ENCODE measurements around the gene PDE6D.
"Not testable (repeated sequence)": the region's sequence is repeated elsewhere in the genome, so short reads cannot be mapped to it uniquely, and the experiment has no call there.

PDE6D gene

DNA sequence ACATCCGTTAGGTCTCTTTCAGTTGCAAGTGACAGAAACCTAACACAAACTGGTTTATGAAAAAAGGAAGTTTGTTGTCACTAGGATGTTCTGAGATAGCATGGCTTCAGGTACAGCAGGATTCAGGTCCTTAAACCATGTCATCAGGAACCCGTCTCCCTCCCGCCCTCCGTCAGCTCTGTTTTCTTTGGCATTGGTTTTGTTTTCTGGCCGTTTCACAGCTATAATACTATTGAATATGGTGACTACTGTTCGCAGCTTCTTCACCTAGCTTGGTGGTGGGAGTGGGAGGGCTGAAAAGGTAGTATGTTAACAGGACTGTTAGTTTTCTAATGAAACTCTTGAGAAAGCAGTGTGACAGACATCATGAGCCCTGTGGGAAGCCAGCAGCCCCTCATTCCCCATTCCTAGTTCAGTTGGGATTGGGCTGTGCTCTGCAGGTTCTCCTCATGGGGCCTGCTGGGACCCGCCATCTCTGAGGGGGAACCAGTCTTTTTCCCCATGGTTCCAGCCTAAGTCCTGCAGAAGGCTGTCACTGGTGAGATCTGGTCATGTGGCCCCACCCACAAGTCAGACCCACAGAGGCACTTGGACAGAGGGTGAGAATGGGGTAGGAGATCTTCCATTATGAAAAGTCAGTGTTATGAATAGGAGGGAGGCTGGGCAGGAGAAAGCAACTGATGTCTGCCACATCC, 60.6 kb downstream of the PDE6D start:
- Histone ChIP-seq H3K9ac (ENCODE audit: low read depth in 1 of 2, low read length in 2 of 2) (no peak overlapping the region), H3K27me3 (ENCODE audit: control insufficient read depth in 1 of 2, insufficient read depth in 2 of 2, low read length in 2 of 2) (no peaks in the 10 kb centered on the region), H3K36me3 (ENCODE audit: control insufficient read depth in 1 of 2, insufficient read depth in 2 of 2, low read length in 2 of 2) (no peaks in the 10 kb centered on the region), H3K9me3 (ENCODE audit: control insufficient read depth in 1 of 2, low read length in 2 of 2) (no peaks in the 10 kb centered on the region), H3K4me1 (ENCODE audit: control insufficient read depth in 1 of 2, insufficient read depth in 2 of 2, low read length in 2 of 2) (peaks cover 0 to 3% of the 10 kb centered on the region in 2 donors), H3K27ac (ENCODE audit: low read depth, low read length) (no peak overlapping the region), H3K4me3 (ENCODE audit: low read depth in 1 of 2, low read length in 2 of 2) (no peak overlapping the region)

GRCh38 chr2:231718799-231719198, 62.3 kb downstream of the PDE6D start:
- Histone ChIP-seq H3K36me3 (ENCODE audit: control insufficient read depth in 1 of 2, insufficient read depth in 2 of 2, low read length in 2 of 2) (peaks cover 0 to 4% of the 10 kb centered on the region in 2 donors), H3K4me3 (ENCODE audit: low read depth in 1 of 2, low read length in 2 of 2) (no peak overlapping the region), H3K27ac (ENCODE audit: low read depth, low read length) (no peak overlapping the region), H3K9me3 (ENCODE audit: control insufficient read depth in 1 of 2, low read length in 2 of 2) (no peaks in the 10 kb centered on the region), H3K4me1 (ENCODE audit: control insufficient read depth in 1 of 2, insufficient read depth in 2 of 2, low read length in 2 of 2) (peaks cover 5 to 14% of the 10 kb centered on the region in 2 donors), H3K27me3 (ENCODE audit: control insufficient read depth in 1 of 2, insufficient read depth in 2 of 2, low read length in 2 of 2) (no peaks in the 10 kb centered on the region), H3K9ac (ENCODE audit: low read depth in 1 of 2, low read length in 2 of 2) (no peak overlapping the region)

DNA sequence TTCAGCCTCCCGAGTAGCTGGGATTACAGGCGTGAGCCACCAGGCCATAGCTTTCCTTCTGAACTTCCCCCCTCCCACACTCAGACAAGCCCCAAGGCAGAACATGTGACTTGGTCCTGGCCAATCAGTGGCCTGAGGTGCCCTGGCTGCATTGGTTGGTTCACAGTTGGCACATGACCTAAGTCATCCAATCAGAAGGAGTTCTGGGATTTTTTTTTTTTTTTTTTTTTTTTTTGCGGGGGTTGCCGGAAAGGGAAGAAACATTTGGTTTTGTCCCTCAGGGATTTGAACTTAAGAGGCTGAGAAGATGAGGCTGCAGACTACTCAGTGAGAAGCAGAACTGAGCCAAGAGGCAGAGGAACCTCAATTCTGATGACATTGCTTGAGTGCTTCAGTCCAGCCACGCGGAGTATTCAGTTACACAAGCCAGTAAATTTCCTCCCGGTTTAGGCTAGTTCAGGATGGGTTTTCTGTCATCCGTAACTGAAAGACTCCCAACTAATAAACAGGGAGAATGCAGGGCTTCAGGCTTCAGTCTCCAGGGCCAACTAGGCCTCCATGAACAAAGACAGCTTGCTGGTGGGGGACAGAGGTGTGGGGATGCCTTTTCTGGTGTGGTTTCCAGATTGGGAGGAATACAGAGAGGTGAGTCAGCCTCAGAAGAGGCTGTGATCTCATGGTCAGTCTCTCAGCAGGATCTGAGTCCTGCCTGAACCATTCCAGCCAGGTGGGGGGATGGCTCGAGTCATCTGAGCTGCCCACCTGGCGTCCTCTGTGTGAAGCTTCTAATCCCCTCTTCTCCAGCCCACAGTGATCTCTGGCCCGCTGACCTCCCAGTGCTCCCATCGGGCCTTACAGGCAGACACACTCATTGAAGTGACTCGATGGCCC, 63.6 kb downstream of the PDE6D start:
- no peak overlapping the region for H3K4me3 ChIP-seq (ENCODE audit: low read depth in 1 of 2, low read length in 2 of 2)
- H3K36me3 ChIP-seq (ENCODE audit: control insufficient read depth in 1 of 2, insufficient read depth in 2 of 2, low read length in 2 of 2): peaks cover under 1 to 10% of the 10 kb centered on the region in 2 donors
- H3K27me3 ChIP-seq (ENCODE audit: control insufficient read depth in 1 of 2, insufficient read depth in 2 of 2, low read length in 2 of 2): no peaks in the 10 kb centered on the region
- no peak overlapping the region for H3K9ac ChIP-seq (ENCODE audit: low read depth in 1 of 2, low read length in 2 of 2)
- no peak overlapping the region for H3K27ac ChIP-seq (ENCODE audit: low read depth, low read length)
- H3K4me1 ChIP-seq (ENCODE audit: control insufficient read depth in 1 of 2, insufficient read depth in 2 of 2, low read length in 2 of 2): peaks cover 10 to 19% of the 10 kb centered on the region in 2 donors
- no peaks in the 10 kb centered on the region for H3K9me3 ChIP-seq (ENCODE audit: control insufficient read depth in 1 of 2, low read length in 2 of 2)

DNA sequence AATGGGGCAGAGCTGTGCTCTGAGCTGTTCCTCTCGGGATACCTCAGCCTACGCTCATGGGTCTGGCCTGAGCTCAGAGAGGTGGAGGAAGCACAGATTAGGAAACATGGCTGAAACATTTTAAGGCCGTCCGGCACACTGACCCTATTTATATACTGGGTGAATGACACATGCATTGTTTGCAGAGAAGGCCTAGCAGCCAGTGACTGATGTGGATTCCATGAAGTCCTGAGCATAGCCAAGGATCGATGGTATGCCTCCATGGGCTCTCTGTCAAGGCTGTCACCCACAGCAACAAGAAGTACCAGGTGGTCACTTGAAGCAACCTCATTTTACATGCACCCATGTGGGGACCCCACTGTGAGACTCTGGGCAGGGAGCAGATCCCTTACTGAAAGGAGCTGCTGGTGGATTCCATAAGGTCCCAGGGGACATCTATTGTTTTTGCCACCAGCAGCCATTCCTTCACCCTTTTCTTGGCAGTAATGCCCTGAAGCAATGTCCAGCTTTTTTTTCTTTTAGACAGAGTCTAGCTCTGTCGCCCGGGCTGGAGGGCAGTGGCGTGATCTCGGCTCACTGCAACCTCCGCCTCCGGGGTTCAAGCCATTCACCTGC, 64.3 kb downstream of the PDE6D start:
- H3K9me3 ChIP-seq (ENCODE audit: control insufficient read depth in 1 of 2, low read length in 2 of 2): no peaks in the 10 kb centered on the region
- peaks cover 8 to 18% of the 10 kb centered on the region in 2 donors for H3K36me3 ChIP-seq (ENCODE audit: control insufficient read depth in 1 of 2, insufficient read depth in 2 of 2, low read length in 2 of 2)
- H3K9ac ChIP-seq (ENCODE audit: low read depth in 1 of 2, low read length in 2 of 2): no peak overlapping the region
- no peak overlapping the region for H3K27ac ChIP-seq (ENCODE audit: low read depth, low read length)
- H3K27me3 ChIP-seq (ENCODE audit: control insufficient read depth in 1 of 2, insufficient read depth in 2 of 2, low read length in 2 of 2): no peaks in the 10 kb centered on the region
- no peak overlapping the region for H3K4me3 ChIP-seq (ENCODE audit: low read depth in 1 of 2, low read length in 2 of 2)
- H3K4me1 ChIP-seq (ENCODE audit: control insufficient read depth in 1 of 2, insufficient read depth in 2 of 2, low read length in 2 of 2): peaks cover 18 to 27% of the 10 kb centered on the region in 2 donors

GRCh38 chr2:231715988-231716616, 65.0 kb downstream of the PDE6D start:
- H3K36me3 ChIP-seq (ENCODE audit: control insufficient read depth in 1 of 2, insufficient read depth in 2 of 2, low read length in 2 of 2): peaks cover 10 to 19% of the 10 kb centered on the region in 2 donors
- no peak overlapping the region for H3K27ac ChIP-seq (ENCODE audit: low read depth, low read length)
- H3K9me3 ChIP-seq (ENCODE audit: control insufficient read depth in 1 of 2, low read length in 2 of 2): no peaks in the 10 kb centered on the region
- no peaks in the 10 kb centered on the region for H3K27me3 ChIP-seq (ENCODE audit: control insufficient read depth in 1 of 2, insufficient read depth in 2 of 2, low read length in 2 of 2)
- H3K4me1 ChIP-seq (ENCODE audit: control insufficient read depth in 1 of 2, insufficient read depth in 2 of 2, low read length in 2 of 2): peaks cover 25 to 34% of the 10 kb centered on the region in 2 donors
- H3K9ac ChIP-seq (ENCODE audit: low read depth in 1 of 2, low read length in 2 of 2): no peak overlapping the region
- no peak overlapping the region for H3K4me3 ChIP-seq (ENCODE audit: low read depth in 1 of 2, low read length in 2 of 2)

GRCh38 chr2:231715499-231715837, 65.6 kb downstream of the PDE6D start:
- H3K4me3 ChIP-seq (ENCODE audit: low read depth in 1 of 2, low read length in 2 of 2): no peak overlapping the region
- no peak overlapping the region for H3K9ac ChIP-seq (ENCODE audit: low read depth in 1 of 2, low read length in 2 of 2)
- H3K36me3 ChIP-seq (ENCODE audit: control insufficient read depth in 1 of 2, insufficient read depth in 2 of 2, low read length in 2 of 2): peaks cover 10 to 19% of the 10 kb centered on the region in 2 donors
- no peaks in the 10 kb centered on the region for H3K27me3 ChIP-seq (ENCODE audit: control insufficient read depth in 1 of 2, insufficient read depth in 2 of 2, low read length in 2 of 2)
- H3K9me3 ChIP-seq (ENCODE audit: control insufficient read depth in 1 of 2, low read length in 2 of 2): no peaks in the 10 kb centered on the region
- no peak overlapping the region for H3K27ac ChIP-seq (ENCODE audit: low read depth, low read length)
- H3K4me1 ChIP-seq (ENCODE audit: control insufficient read depth in 1 of 2, insufficient read depth in 2 of 2, low read length in 2 of 2): peaks cover 25 to 36% of the 10 kb centered on the region in 2 donors

GRCh38 chr2:231714639-231715498, 66.2 kb downstream of the PDE6D start:
- no peak overlapping the region for H3K27ac ChIP-seq (ENCODE audit: low read depth, low read length)
- peak overlapping the region in 1 of 2 donors; percentile 21 for H3K9ac ChIP-seq (ENCODE audit: low read depth in 1 of 2, low read length in 2 of 2)
- no peaks in the 10 kb centered on the region for H3K27me3 ChIP-seq (ENCODE audit: control insufficient read depth in 1 of 2, insufficient read depth in 2 of 2, low read length in 2 of 2)
- H3K4me1 ChIP-seq (ENCODE audit: control insufficient read depth in 1 of 2, insufficient read depth in 2 of 2, low read length in 2 of 2): peaks cover 25 to 36% of the 10 kb centered on the region in 2 donors
- H3K9me3 ChIP-seq (ENCODE audit: control insufficient read depth in 1 of 2, low read length in 2 of 2): no peaks in the 10 kb centered on the region
- peaks cover 10 to 19% of the 10 kb centered on the region in 2 donors for H3K36me3 ChIP-seq (ENCODE audit: control insufficient read depth in 1 of 2, insufficient read depth in 2 of 2, low read length in 2 of 2)
- H3K4me3 ChIP-seq (ENCODE audit: low read depth in 1 of 2, low read length in 2 of 2): no peak overlapping the region

DNA sequence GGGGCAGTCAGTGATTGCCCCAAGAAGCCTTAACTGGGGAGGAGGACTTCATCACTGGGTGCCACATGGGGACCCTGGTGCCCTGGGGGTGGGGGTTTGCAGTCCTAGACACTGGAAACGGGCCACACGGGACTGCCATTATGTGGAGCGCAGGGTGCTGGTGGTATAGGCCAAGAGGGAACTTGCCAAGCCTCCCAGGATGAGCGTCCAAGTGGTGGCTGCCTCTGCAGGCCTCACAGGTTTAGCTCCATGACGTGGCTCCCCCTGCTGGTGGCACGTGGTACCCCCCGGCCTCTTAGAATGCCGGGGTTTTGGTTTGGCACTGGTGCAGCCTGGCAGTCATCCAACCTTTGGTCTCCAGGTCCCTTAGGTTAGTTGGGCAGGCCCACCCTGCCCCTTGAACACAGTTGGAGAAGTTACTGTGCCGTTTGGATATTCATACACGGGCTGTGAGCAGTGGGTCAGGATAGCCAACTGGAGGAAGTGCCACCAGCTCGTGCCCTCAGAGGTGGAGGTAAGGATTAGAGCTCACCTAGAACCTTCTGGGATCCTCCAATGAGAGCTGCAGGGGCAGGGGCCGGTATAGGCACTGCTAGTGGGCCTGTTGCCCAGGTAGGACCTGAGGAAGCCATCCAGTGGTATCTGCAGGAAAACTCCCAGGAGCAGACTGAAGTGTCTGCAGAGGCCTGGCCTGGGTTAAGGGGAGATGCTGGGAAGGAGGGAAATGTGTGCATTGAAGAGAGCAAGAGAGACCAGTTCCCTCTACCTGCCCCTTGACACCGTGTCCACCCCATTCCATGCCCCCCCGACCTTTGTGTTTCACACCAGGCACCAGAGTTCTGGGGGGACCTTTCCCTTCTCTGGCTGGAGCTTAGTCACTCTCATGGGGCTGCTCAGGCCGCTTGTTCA, 67.1 kb downstream of the PDE6D start:
- Histone ChIP-seq H3K9me3 (ENCODE audit: control insufficient read depth in 1 of 2, low read length in 2 of 2) (no peaks in the 10 kb centered on the region), H3K9ac (ENCODE audit: low read depth in 1 of 2, low read length in 2 of 2) (peak overlapping the region; percentile 21 to 47), H3K27me3 (ENCODE audit: control insufficient read depth in 1 of 2, insufficient read depth in 2 of 2, low read length in 2 of 2) (no peaks in the 10 kb centered on the region), H3K27ac (ENCODE audit: low read depth, low read length) (no peak overlapping the region), H3K4me3 (ENCODE audit: low read depth in 1 of 2, low read length in 2 of 2) (no peak overlapping the region), H3K4me1 (ENCODE audit: control insufficient read depth in 1 of 2, insufficient read depth in 2 of 2, low read length in 2 of 2) (peaks cover 25 to 36% of the 10 kb centered on the region in 2 donors), H3K36me3 (ENCODE audit: control insufficient read depth in 1 of 2, insufficient read depth in 2 of 2, low read length in 2 of 2) (peaks cover 10 to 19% of the 10 kb centered on the region in 2 donors)

DNA sequence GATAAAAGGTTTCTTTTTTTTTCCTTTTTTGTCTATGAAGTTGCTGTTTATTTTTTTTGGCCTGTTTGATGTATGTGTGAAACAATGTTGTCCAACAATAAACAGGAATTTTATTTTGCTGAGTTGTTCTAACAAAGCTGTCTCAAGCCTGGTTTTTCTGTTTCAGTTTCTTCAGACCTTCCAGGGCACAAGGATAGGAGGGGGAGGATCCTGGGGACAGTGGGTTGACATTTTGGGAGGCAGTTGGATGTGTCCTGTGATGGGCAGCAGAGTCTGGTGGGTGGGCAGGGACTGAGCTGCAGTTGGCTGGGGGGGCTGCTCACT, 67.7 kb downstream of the PDE6D start:
- not testable (repeated sequence) for H3K27ac ChIP-seq (ENCODE audit: low read depth, low read length); H3K4me3 ChIP-seq (ENCODE audit: low read depth in 1 of 2, low read length in 2 of 2); H3K9me3 ChIP-seq (ENCODE audit: control insufficient read depth in 1 of 2, low read length in 2 of 2); H3K27me3 ChIP-seq (ENCODE audit: control insufficient read depth in 1 of 2, insufficient read depth in 2 of 2, low read length in 2 of 2)
- peaks cover 10 to 19% of the 10 kb centered on the region in 2 donors for H3K36me3 ChIP-seq (ENCODE audit: control insufficient read depth in 1 of 2, insufficient read depth in 2 of 2, low read length in 2 of 2)
- peak overlapping the region in 1 of 2 donors; percentile 25 for H3K9ac ChIP-seq (ENCODE audit: low read depth in 1 of 2, low read length in 2 of 2)
- H3K4me1 ChIP-seq (ENCODE audit: control insufficient read depth in 1 of 2, insufficient read depth in 2 of 2, low read length in 2 of 2): peaks cover 25 to 36% of the 10 kb centered on the region in 2 donors
